AG09319 (cell line): ENCODE results near the gene E2F6.

Source experiments
- DNase-seq: peaks from one replicate; pipeline ENCODE4 v3.0.0-alpha.2; 2010; ENCODE audit warnings: low read depth; ENCODE audit errors: extremely low read depth
- TF ChIP-seq, protein P1 (sequence below): IDR thresholded peaks from 2 replicates; pipeline ENCODE4 v1.5.1; 2011; ENCODE audit warnings: low read depth, mild to moderate bottlenecking, inconsistent platforms, low read length, moderate library complexity

The E2F6 gene

DNA sequence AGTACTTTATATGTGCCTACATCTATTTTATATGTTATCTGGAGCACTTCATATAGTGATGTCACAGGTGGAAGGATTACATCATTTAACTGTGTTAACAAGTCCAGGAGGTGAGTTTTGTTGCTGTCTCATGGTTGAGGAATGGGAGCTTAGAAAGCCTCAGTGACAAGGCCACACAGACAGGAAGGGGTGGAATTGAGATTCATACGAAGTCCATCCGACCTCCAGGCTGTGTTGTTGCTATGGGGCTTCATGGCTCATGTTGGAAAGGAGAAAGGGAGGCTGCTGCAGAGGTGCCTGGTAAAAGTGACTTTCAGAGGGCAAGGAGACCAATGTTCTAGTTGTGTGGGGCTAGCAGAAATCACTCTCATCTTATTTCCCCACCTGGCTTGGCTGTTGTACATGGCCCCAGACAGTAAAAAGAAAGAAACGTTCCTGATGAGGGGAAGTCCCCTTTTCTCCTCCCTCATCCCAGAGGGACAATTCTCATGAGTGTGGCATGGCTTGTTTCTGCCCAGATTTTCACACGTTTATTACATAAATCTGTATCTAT lies 36.9 kb upstream of the E2F6 start:
- no peak for DNase-seq
- TF ChIP-seq, protein P1, sequence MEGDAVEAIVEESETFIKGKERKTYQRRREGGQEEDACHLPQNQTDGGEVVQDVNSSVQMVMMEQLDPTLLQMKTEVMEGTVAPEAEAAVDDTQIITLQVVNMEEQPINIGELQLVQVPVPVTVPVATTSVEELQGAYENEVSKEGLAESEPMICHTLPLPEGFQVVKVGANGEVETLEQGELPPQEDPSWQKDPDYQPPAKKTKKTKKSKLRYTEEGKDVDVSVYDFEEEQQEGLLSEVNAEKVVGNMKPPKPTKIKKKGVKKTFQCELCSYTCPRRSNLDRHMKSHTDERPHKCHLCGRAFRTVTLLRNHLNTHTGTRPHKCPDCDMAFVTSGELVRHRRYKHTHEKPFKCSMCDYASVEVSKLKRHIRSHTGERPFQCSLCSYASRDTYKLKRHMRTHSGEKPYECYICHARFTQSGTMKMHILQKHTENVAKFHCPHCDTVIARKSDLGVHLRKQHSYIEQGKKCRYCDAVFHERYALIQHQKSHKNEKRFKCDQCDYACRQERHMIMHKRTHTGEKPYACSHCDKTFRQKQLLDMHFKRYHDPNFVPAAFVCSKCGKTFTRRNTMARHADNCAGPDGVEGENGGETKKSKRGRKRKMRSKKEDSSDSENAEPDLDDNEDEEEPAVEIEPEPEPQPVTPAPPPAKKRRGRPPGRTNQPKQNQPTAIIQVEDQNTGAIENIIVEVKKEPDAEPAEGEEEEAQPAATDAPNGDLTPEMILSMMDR = no peak

DNA sequence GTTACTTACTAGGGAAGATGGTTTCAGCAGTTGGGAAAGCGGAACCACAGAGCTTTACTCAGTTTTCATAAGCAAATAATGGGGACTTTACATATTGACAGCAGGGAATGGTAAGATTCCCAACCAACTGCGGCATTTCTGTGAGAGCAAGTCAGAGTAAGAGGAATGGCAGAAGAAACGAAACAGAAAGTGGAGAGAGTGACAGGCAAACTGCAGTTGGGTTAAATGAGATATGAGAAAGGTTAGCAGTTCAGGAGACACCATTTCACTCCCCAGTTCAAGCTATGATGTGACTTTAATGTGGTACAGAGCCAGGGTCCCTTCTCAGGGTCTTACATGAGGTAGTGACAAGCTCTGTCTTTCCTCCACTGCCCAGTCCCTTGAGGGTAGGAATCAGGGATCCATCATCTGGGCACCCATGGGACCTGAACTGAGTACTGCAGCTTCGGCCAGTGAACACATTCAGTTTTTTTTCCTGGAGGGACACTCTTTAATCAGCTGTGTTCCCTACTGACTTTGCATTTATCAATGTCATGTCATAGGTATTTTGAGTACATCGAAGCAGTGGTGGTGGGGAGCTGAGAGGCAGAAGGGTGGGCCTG lies 34.8 kb upstream of the E2F6 start:
- TF ChIP-seq, protein P1 = no peak

DNA sequence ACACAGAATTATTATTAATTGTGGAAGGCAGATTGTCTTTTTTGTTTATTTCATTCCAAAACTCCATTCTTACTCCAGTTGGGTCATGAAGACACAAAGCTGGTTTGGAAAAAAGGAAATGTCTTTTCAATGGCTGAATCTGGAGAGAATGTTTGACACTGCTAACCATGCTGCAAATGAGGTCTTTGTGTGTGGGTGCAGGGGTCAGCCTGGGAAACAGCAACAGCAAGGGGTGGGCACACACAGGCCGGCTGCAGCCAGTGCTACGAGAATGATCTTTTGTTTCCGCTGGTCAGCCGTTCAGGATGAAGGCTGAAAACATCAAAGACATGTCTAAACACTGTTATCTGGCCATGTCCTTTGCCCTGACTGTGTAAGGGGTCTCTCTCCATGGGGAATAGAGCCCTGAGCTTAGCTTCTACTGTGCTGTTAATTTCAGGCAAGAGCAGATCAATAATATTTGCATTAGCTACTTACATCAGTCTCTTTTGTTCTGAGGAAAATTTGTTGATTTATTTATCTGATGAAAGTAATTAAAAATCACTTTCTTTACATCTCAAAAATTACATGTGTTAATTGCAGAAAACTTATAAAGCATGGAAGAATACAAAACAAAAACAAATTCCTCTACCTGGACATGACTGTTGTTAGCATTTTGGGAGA lies 33.3 kb upstream of the E2F6 start:
- TF ChIP-seq, protein P1 = no peak
- DNase-seq = no peak

More for the DNA sequence above, 34.8 kb upstream of the E2F6 start:
- no peak for DNase-seq

DNA sequence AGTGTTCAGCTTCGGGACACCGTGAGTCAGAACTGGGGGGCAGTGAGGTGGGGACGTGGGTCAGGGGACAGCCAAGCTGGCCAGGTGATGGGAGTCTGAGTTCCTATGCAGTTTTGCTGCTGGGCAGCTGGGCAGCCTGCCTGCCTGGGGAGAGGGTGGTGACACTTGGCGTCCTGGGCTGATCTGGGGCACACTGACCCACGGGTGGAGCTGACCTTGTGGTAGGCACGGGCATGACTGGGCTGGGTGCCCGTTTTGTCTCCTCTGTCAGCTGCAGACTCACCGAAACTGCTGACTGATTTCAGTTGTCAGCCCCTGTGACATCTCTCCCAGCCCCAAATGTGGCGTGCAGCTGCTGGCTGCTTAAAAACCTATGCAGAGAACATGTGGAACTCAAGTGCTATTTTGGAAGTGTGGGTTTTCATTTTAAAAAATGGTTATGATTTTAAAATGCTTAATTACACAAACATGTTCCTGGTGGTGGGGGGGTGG lies 32.6 kb upstream of the E2F6 start:
- TF ChIP-seq, protein P1 = no peak
- no peak for DNase-seq

DNA sequence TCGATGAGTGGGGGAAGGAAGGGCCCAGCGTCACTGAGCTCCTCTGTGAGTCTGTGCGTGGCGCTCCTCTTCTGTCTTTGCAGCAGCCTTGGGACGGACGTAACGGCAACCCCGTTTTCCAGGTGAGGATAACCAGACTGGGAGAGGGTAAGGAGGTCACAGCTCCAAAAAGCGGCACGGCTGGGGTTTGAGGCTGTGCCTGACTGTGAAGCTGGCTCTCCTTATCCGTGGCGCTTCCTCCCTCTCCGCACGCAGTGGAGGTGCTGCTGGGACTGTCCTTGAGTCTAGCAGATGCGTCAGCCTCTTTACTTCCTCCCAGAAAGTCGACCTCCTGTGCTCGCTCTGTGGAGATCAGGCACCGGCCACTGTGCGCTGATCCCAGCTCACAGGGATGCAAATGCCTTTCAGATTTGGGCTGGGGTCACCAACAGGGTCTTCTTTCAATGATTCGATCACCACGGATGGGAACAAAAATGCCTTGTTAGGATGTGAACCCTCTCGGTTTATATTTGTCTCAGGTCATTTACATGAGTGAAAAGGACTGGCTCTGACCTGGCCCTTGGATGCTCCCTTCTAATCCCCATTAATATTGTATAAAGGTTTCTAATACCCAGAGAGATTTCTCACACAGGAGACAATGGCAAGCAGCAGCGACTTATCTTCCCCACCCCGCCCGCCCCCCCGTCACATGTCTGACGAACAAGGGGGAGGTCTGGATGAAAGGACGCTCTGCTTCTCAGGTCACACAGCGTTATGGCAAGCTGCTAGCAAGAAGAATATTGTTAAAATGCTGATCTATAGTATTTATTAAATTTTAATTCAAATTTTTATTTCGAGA lies 30.1 kb upstream of the E2F6 start:
- no peak for DNase-seq
- TF ChIP-seq, protein P1 = no peak

DNA sequence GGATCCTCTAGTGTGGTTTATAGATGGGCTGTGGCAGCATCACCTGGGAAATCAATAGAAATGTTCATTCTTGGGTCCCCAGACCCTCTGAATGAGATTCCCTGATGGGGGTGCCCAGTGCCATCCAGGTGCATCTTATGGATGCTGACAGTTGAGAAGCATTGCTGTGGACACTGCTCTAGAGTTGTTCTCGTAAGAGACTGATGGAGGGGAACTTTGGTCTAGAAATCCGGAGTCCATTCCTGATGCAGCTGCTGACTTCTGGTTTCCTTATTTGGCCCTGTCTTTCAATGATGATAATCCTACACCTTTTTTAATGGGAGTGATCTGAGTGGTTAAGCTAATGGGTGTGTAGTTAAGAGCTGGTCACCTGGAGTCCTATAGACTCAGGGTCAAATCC lies 28.3 kb upstream of the E2F6 start:
- no peak for DNase-seq
- TF ChIP-seq, protein P1 = no peak

DNA sequence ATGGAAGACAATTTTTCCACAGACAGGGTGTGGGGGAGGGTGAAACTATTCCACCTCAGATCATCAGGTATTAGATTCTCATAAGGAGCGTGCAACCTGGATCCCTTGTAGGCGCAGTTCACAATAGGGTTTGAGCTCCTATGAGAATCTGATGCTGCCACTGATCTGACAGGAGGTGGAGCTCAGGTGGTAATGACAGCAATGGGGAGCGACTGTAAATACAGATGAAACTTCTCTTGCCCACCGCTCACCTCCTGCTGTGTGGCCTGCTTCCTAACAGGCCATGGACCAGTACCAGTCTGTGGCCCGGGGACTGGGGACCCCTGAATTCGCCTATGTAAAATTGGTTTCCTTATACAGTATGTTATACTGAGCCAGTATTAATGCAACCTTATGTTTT lies 27.3 kb upstream of the E2F6 start:
- TF ChIP-seq, protein P1 = no peak
- no peak for DNase-seq
